Vagina (tissue), 2 donors: ENCODE results near the gene RAI2.

Experiments used
- POLR2A ChIP-seq, 2 donors: fragments of 450-650 bp; IDR thresholded peaks; one replicate each; pipeline ENCODE4 v1.6.1; 2017; ENCODE audit warnings: antibody characterized with exemption in 2 of 2, mild to moderate bottlenecking in 2 of 2, moderate library complexity in 2 of 2
- POLR2AphosphoS5 ChIP-seq, 2 donors: sonication (generic); formaldehyde crosslinking; IDR thresholded peaks; one replicate each; pipeline ENCODE4 v1.9.0; 2017; ENCODE audit warnings: antibody characterized with exemption in 2 of 2, mild to moderate bottlenecking in 2 of 2, low read depth in 1 of 2; ENCODE audit not compliant: insufficient read depth in 1 of 2
- TF ChIP-seq, protein P1 (sequence below), 3 experiments: fragments of 450-650 bp in 2 of 3; fragments of 200-600 bp in 1 of 3; sonication (generic) in 1 of 3; IDR thresholded peaks; one replicate each; pipeline ENCODE4 v1.5.1; 2017 to 2019; ENCODE audit warnings: antibody characterized with exemption in 3 of 3, mild to moderate bottlenecking in 2 of 3, moderate library complexity in 2 of 3

DNA sequence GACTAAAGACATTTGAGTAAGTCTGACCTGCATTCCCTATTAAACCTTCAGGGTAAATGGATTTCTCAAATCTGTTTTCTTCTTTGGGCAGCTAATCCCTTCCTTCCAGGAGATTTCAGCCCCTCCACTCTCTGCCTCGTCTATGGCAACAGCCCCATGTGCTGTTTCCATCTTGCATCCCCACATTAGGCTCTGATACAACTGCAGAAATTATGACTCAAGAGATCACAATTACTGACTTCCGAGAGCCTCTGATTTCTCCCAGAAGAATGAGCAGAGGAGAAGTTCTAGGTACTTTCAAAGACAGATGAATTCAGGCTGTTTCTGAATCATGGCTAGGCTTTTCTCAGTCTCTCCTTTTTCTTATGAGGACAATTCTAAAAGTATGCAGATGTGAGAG lies 38.7 kb downstream of the RAI2 start:
- TF ChIP-seq, protein P1, sequence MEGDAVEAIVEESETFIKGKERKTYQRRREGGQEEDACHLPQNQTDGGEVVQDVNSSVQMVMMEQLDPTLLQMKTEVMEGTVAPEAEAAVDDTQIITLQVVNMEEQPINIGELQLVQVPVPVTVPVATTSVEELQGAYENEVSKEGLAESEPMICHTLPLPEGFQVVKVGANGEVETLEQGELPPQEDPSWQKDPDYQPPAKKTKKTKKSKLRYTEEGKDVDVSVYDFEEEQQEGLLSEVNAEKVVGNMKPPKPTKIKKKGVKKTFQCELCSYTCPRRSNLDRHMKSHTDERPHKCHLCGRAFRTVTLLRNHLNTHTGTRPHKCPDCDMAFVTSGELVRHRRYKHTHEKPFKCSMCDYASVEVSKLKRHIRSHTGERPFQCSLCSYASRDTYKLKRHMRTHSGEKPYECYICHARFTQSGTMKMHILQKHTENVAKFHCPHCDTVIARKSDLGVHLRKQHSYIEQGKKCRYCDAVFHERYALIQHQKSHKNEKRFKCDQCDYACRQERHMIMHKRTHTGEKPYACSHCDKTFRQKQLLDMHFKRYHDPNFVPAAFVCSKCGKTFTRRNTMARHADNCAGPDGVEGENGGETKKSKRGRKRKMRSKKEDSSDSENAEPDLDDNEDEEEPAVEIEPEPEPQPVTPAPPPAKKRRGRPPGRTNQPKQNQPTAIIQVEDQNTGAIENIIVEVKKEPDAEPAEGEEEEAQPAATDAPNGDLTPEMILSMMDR (IDR thresholded peaks at IDR 0.05) = no peak
- TF ChIP-seq POLR2A (IDR thresholded peaks at IDR 0.05) (no peak), POLR2AphosphoS5 (IDR thresholded peaks at IDR 0.05; ENCODE audit: insufficient read depth in 1 of 2, low read depth in 1 of 2) (no peak)
